SK-N-DZ (cell line): Measurements from ENCODE around the gene TANC1. TPM values are rescaled to one million over a fixed set of nuclear protein-coding genes. Genes with fewer than 3 reads are reported as not detected.
A peak's percentile ranks its signal among the peaks of the same experiment; 100 is the strongest.

Experiments
- DNase-seq: peaks from one replicate; pipeline ENCODE4 v3.0.0-alpha.2; 2015; ENCODE audit warnings: low spot score
- polyA plus RNA-seq, 2 experiments: library from polyadenylated mRNA; depleted of rRNA; stranded (reverse); fragments of >200 nt; gene quantifications; 2 replicates each; pipeline ENCODE4 v1.2.3, GENCODE V29; 2014

Gene TANC1
- polyA plus RNA-seq (2014; cell fraction: cytosol; rRNA removed) = 4.4 and 5.5 TPM in 2 replicates
- 13.6 and 26.7 TPM in 2 replicates for polyA plus RNA-seq (2014; cell fraction: nucleus; rRNA removed)

GRCh38 chr2:158968396-158969161, at the start of gene TANC1:
TSS of gene TANC1 (plus strand) at chr2:158968640. CDS start at chr2:159065911, 97,271 bp downstream.
- peak; percentile 87 for DNase-seq

GRCh38 chr2:158921599-158922408, 46.6 kb upstream of the TANC1 start:
- no peak for DNase-seq

DNA sequence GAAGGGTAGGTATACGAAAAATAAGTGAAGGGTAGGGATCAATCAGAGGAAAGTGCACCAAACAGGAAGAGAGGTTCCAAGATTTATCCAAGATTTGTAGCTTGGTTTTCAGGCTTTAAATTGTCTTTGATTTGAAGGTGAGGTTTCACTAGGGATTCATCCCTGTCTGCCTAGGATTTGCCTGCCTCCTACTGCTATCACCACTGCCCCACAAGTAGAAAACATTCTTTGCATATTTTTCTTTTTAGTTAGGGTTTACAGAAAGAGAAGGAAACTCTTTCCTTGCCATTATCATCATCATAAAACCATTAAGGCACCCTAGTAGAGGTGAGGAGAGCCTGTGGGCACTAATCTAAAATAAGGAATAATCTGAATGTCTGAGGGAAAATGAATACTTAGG, 45.8 kb upstream of the TANC1 start:
- DNase-seq = no peak

- peak; percentile 27 for DNase-seq
Measured at GRCh38 chr2:158923180-158923594, 45.3 kb upstream of the TANC1 start.

DNA sequence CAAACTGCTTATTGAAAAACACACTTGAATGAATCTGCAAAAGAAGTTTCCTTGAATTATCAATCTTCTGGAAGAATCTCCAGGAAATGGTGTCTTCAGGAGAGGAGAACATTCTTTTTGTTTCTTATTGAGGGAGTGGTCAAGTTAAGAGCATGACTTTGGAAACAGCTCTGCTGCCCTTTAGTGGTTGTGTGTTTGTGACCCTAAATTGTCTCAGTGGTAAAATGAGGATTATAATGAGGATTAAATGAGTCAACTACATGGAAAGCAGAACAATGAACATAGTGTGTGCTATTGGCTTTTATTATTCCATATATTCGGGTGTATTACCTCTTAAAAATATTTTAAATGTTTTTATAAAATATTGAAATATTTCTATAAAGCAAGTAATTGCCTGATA, 44.8 kb upstream of the TANC1 start:
- no peak for DNase-seq

GRCh38 chr2:158926478-158926948, 41.9 kb upstream of the TANC1 start:
- no peak for DNase-seq

- DNase-seq = no peak
Measured at GRCh38 chr2:158928515-158928914, 39.9 kb upstream of the TANC1 start.

DNA sequence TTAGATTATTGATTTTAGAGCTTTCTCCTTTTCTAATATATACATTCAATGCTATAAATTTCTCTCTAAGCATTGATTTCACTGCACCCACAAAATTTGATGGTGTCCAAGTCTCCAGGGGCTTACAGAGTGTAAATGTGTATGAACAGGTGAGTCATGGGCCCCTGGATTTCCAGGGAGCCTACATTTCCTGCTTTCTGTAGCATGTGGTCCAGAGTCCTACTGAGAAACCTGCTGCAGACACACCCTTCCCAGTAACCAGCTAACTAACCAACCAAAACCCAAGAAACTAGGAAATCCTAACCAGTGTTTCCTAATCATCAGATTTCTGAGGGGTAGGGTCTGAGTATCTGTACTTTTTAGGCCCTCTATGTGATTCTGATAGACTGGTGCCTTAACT, 39.5 kb upstream of the TANC1 start:
- no peak for DNase-seq

DNA sequence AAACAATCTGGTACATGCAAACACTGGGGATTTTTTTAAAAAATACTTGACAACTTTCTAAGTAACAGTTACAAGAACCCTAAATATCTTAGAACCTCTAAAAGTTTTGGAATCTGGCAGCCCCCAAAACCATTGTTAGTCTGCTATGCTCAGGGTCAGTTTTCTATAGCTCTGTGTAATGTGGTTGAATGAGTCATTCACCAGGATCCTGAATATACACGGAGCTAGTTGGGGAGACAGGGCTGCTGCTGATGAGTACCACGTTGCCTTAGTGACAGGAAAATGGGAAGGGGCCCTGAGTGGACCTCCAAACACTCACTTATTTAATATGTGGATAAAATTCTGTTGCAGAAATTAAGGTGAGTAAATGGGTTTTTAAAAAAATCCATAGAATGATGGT, 36.9 kb upstream of the TANC1 start:
- no peak for DNase-seq

DNA sequence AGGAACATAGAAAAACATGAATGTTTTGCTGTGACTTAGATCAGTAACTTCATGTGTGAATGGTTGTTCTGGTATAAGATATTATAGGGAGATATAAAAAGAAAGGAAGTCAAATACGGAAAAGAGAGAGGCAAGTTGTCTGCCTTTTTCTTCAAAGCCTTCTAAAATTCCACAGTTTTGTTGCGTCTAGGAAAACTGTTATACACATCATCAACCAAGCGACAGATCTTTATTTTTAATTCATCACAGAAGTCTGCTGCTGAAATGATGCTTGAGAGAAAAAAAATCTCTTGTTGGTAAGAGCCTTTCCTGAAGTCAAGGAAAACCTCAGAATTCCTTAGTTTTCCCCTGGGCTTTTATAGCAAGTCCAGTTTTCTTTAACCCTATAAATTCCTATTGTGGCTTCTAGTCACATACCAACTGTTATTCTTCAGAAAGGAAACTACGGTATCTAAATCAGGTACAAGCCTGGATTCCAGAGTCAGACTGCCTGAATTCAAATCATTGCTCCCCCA, 36.3 kb upstream of the TANC1 start:
- no peak for DNase-seq

DNA sequence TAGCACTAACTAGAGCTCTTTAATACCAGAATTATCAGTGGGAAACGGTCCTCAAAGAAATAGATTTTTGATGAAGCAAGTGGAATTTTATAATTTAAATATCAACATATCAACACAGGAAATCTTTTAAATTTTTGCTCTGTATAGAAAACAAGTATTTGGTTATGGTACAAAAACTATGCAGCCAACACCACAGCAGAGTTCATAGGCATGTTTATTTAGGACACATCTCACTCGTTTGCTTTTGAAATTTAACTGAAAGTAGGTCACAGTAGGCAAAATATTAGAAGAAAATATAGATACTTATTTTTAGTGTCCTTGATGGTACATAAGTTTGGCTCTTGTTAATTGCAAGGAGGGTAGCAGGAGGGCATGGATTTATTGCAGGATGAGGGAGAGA, 34.3 kb upstream of the TANC1 start:
- no peak for DNase-seq

GRCh38 chr2:158935617-158936016, 32.8 kb upstream of the TANC1 start:
- no peak for DNase-seq

GRCh38 chr2:158936978-158937377, 31.5 kb upstream of the TANC1 start:
- DNase-seq = no peak

DNA sequence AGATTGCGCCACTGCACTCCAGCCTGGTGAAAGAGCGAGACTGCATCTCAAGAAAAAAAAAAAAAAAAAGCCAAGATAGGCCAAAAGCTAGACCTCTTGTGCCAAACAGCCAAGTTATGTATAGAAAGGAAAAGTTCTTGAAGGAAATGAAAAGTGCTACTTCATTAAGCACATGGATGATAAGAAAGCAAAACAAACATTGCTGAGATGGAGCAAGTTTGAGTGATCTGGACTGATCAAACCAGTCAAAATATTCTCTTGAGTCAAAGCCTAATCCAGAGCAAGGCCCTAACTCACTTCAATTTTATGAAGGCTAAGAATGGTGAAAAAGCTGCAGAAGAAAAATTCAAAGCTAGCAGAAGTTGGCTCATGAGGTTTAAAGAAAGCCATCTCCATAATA, 28.1 kb upstream of the TANC1 start:
- no peak for DNase-seq

DNA sequence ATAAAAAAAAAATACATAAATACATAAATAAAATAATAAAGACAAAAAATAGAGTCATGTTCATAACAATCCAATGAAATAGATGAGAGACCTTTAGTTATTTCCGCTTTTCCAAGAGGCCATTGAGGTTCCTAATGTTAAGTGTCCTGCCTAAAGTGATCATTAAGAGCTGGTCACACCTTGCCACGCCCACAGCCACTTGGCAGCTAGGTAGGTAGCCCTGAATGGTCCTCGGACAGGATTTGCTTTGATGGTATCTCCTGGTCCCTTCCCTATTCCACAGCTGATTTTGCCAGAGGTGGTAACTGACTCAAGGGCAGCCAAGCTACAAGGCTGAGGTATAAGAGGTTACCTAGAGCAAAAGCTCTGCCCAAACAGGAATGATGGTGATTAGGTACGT, 24.5 kb upstream of the TANC1 start:
- no peak for DNase-seq

DNA sequence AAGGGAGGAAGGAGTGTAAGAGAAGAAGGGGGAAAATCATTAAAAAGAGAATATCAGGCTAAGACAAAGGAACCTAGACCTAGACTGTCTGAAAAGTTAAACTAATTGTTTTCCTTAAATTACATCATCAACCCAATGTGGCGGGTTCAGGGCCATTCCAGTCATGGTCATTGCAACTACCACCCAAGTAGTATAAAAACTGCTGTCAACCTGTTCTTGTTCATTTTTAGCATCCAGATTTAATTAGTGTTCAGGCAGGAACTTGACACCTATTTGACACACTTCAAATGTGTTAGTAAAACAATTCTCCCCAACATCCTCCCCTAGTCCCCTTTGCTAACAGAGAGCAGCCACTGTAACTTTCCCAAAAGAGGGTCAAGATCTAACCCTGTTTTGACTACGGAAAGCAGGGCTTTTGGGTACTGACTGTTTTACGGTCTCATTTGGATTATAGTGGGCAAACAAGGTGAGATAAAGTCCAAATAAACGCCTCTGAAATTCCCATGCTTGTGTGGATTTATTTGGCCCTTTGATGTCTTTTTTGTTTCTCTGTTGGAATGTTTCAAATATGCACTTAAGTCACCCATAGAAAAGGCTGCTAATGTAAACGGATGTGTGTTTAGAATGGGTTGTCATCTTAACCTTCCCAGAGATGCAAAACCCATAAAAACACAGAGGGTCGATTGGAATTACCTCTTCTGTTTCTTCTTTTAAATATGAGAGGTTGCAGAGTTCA, 19.3 kb upstream of the TANC1 start:
- no peak for DNase-seq

DNA sequence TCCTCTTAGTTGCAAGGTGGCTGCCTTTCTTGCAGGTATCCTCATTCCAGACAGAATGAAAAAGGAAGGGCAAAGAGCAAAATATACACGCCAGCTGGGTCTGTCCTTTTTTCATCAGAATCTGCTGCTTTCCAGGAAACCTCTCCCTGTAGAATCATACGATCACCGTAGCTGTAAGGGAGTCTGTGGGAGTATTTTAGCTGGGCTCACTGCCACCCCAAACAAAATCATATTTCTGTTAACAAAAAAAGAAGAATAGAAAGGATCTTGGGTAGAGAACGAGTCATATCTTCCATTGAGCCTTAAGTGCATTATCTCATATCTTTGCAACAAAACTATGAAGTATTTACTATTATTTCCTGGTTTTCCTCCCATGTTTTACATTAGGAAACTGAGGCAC, 15.0 kb upstream of the TANC1 start:
- DNase-seq = no peak

DNA sequence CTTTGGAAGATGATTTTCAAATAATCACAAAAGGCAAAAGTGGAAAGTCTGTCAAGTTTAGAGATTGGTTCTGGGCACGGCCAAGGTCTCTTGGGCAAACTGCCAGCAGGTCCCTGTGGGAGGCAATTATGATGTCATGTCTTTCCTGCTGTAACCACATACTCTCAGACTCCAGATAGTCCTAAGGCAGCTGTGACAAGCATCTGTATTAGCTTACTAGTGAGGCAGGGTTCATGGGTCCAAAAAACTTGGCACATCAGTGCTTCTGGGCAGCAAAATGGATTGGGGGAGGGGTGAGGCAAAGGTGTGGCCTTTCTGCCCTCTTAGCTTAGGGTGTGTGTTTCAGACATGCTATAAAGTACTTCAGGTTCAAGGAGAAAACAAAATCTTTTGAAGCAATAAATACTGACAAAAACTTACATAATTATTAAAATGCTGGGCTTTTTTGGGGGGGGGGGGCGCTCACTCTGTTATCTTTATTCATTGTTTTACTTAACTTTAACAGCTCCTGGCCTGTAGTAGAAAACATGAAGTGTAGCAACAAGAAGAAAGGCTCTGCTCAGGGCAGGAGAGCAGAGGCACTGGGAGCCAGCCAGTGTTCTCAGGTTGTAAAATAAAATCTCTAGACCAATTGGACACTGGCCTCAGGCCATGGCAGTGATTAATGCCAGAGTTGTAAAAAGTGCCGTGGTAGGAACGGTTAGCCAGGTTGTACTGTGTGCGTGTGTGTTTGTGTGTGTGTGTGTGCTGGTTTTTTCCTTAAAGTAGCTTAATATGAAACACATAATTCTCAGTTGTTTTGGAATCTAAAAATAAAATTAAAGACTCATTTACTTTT, 14.3 kb upstream of the TANC1 start:
- DNase-seq = peak; percentile 37

DNA sequence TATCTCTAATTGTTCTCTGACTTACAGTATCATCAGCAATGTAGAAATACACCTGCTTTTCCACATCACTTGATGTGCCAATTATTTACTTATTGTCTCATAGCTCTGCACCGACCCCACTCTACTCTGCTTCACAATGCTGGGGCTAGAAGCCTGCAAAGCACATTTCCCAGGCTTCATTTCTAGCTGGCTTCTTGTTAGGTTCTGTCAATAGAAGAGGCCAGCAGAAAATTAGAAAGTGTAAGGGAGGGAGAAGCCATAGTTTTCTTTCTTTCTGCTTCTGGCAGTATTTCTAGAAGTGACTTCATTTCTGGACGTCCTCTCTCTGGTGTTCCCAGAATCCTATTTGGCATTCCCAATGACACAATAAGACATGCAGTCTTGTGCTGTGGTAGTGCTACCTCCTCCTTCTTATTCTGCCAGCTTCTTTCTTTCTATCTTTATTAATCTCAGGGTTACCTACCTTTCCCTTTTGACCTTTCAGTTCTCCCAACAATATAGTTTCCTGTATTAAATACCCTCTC, 12.5 kb upstream of the TANC1 start:
- no peak for DNase-seq

DNA sequence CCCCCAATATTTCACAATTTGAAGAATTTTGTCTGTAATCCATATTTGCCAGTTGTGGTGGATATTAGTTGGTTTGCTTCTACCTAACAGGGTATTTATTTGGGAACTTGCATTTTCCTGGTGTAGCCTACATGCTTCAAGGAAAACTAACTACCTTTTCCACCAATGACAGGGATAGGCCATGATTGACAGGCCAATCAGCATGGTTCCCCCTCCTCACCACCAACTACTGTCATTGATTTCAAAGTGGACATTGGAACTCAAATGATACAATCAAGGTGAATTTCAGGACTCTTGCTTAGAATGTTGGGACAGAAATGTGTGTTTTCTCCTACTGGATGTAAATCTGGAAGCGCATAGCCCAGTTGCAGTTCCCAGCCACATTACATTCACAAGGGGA, 10.1 kb upstream of the TANC1 start:
- no peak for DNase-seq

- DNase-seq = no peak
Measured at GRCh38 chr2:158960193-158960592, 8.2 kb upstream of the TANC1 start.
